Mucosa of stomach (tissue), 1 donor: ENCODE results near the gene MACO1.
"Not testable (repeated sequence)": the region's sequence is repeated elsewhere in the genome, so short reads cannot be mapped to it uniquely, and the experiment has no call there.

Experiments
- H3K27me3 ChIP-seq: one replicate; pipeline ENCODE4 v1.7.0; 2013; ENCODE audit warnings: mild to moderate bottlenecking, low read length; ENCODE audit not compliant: control insufficient read depth, insufficient read depth
- H3K36me3 ChIP-seq: one replicate; pipeline ENCODE4 v1.7.0; 2013; ENCODE audit warnings: low read length; ENCODE audit not compliant: control insufficient read depth, insufficient read depth
- H3K4me1 ChIP-seq: one replicate; pipeline ENCODE4 v1.7.0; 2013; ENCODE audit warnings: mild to moderate bottlenecking, low read length; ENCODE audit not compliant: control insufficient read depth, insufficient read depth
- H3K4me3 ChIP-seq: one replicate; pipeline ENCODE4 v1.7.0; 2013; ENCODE audit warnings: low read length
- H3K9ac ChIP-seq: one replicate; pipeline ENCODE4 v1.7.0; 2013; ENCODE audit warnings: mild to moderate bottlenecking, low read length, moderate library complexity
- H3K9me3 ChIP-seq: one replicate; pipeline ENCODE4 v1.7.0; 2013; ENCODE audit warnings: mild to moderate bottlenecking, low read length, moderate library complexity; ENCODE audit not compliant: control insufficient read depth
- donor health status: Pancreatic carcinoma.

Gene MACO1

GRCh38 chr1:25444604-25445003, 13.9 kb downstream of the MACO1 start:
- H3K4me3 ChIP-seq, H3K27me3 ChIP-seq, H3K9ac ChIP-seq, H3K36me3 ChIP-seq, H3K4me1 ChIP-seq, H3K9me3 ChIP-seq: not testable (repeated sequence)

- Histone ChIP-seq H3K27me3 (no peaks in the 10 kb centered on the region), H3K9ac (no peak overlapping the region), H3K9me3 (no peaks in the 10 kb centered on the region), H3K4me3 (no peak overlapping the region), H3K36me3 (no peaks in the 10 kb centered on the region), H3K4me1 (no peaks in the 10 kb centered on the region)
Measured at GRCh38 chr1:25445993-25446538, 15.4 kb downstream of the MACO1 start.

GRCh38 chr1:25447547-25447946, 16.9 kb downstream of the MACO1 start:
- Histone ChIP-seq H3K27me3 (no peaks in the 10 kb centered on the region), H3K9me3 (no peaks in the 10 kb centered on the region), H3K9ac (no peak overlapping the region), H3K36me3 (no peaks in the 10 kb centered on the region), H3K4me1 (no peaks in the 10 kb centered on the region), H3K4me3 (no peak overlapping the region)

- H3K36me3 ChIP-seq = no peaks in the 10 kb centered on the region
- no peaks in the 10 kb centered on the region for H3K9me3 ChIP-seq
- no peaks in the 10 kb centered on the region for H3K27me3 ChIP-seq
- no peak overlapping the region for H3K4me3 ChIP-seq
- no peaks in the 10 kb centered on the region for H3K4me1 ChIP-seq
- no peak overlapping the region for H3K9ac ChIP-seq
Measured at GRCh38 chr1:25450891-25451290, 20.2 kb downstream of the MACO1 start.

GRCh38 chr1:25451908-25452307, 21.2 kb downstream of the MACO1 start:
- H3K9ac ChIP-seq = no peak overlapping the region
- H3K4me3 ChIP-seq = no peak overlapping the region
- no peaks in the 10 kb centered on the region for H3K36me3 ChIP-seq
- H3K9me3 ChIP-seq = no peaks in the 10 kb centered on the region
- no peaks in the 10 kb centered on the region for H3K27me3 ChIP-seq
- no peaks in the 10 kb centered on the region for H3K4me1 ChIP-seq

GRCh38 chr1:25456502-25456901, 25.8 kb downstream of the MACO1 start:
- Histone ChIP-seq H3K9ac (no peak overlapping the region), H3K9me3 (no peaks in the 10 kb centered on the region), H3K4me3 (no peak overlapping the region), H3K4me1 (no peaks in the 10 kb centered on the region), H3K36me3 (no peaks in the 10 kb centered on the region), H3K27me3 (no peaks in the 10 kb centered on the region)

- H3K4me3 ChIP-seq = no peak overlapping the region
Measured at GRCh38 chr1:25458541-25459298, 28.0 kb downstream of the MACO1 start.

GRCh38 chr1:25460020-25460419, 29.3 kb downstream of the MACO1 start:
- Histone ChIP-seq H3K36me3 (no peaks in the 10 kb centered on the region), H3K4me3 (no peak overlapping the region), H3K9ac (no peak overlapping the region), H3K9me3 (no peaks in the 10 kb centered on the region), H3K4me1 (no peaks in the 10 kb centered on the region), H3K27me3 (no peaks in the 10 kb centered on the region)

More at GRCh38 chr1:25458541-25459298, 28.0 kb downstream of the MACO1 start:
- Histone ChIP-seq H3K4me1 (no peaks in the 10 kb centered on the region), H3K27me3 (no peaks in the 10 kb centered on the region), H3K9ac (no peak overlapping the region), H3K9me3 (no peaks in the 10 kb centered on the region), H3K36me3 (no peaks in the 10 kb centered on the region)

GRCh38 chr1:25460816-25461215, 30.1 kb downstream of the MACO1 start:
- H3K9ac ChIP-seq, H3K36me3 ChIP-seq, H3K9me3 ChIP-seq, H3K4me3 ChIP-seq, H3K4me1 ChIP-seq, H3K27me3 ChIP-seq: not testable (repeated sequence)

- Histone ChIP-seq H3K4me1 (no peaks in the 10 kb centered on the region), H3K9ac (no peak overlapping the region), H3K9me3 (no peaks in the 10 kb centered on the region), H3K4me3 (no peak overlapping the region), H3K36me3 (no peaks in the 10 kb centered on the region), H3K27me3 (no peaks in the 10 kb centered on the region)
Measured at GRCh38 chr1:25461849-25462248, 31.2 kb downstream of the MACO1 start.

- H3K36me3 ChIP-seq = no peaks in the 10 kb centered on the region
- no peaks in the 10 kb centered on the region for H3K4me1 ChIP-seq
- no peaks in the 10 kb centered on the region for H3K9me3 ChIP-seq
- H3K4me3 ChIP-seq = no peak overlapping the region
- no peaks in the 10 kb centered on the region for H3K27me3 ChIP-seq
- no peak overlapping the region for H3K9ac ChIP-seq
Measured at GRCh38 chr1:25462732-25463131, 32.0 kb downstream of the MACO1 start.

- no peak overlapping the region for H3K9ac ChIP-seq
- no peaks in the 10 kb centered on the region for H3K4me1 ChIP-seq
- H3K36me3 ChIP-seq = no peaks in the 10 kb centered on the region
- H3K27me3 ChIP-seq = no peaks in the 10 kb centered on the region
- H3K9me3 ChIP-seq = no peaks in the 10 kb centered on the region
- no peak overlapping the region for H3K4me3 ChIP-seq
Measured at GRCh38 chr1:25467193-25467592, 36.5 kb downstream of the MACO1 start.
